ENCODE data around the gene YY1. TPM values are rescaled to one million over a fixed set of nuclear protein-coding genes. Genes with fewer than 3 reads are reported as not detected.

Gene YY1
- total RNA-seq, 4 donors from 2014 or later, result 50.8 to 61.3 (median 58.6) TPM

- no peaks in the 10 kb centered on the region for H3K36me3 ChIP-seq
- no peak for TF ChIP-seq EP300 (IDR thresholded peaks at IDR 0.05; ENCODE audit: low read depth)
- TF ChIP-seq, protein P1, sequence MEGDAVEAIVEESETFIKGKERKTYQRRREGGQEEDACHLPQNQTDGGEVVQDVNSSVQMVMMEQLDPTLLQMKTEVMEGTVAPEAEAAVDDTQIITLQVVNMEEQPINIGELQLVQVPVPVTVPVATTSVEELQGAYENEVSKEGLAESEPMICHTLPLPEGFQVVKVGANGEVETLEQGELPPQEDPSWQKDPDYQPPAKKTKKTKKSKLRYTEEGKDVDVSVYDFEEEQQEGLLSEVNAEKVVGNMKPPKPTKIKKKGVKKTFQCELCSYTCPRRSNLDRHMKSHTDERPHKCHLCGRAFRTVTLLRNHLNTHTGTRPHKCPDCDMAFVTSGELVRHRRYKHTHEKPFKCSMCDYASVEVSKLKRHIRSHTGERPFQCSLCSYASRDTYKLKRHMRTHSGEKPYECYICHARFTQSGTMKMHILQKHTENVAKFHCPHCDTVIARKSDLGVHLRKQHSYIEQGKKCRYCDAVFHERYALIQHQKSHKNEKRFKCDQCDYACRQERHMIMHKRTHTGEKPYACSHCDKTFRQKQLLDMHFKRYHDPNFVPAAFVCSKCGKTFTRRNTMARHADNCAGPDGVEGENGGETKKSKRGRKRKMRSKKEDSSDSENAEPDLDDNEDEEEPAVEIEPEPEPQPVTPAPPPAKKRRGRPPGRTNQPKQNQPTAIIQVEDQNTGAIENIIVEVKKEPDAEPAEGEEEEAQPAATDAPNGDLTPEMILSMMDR (IDR thresholded peaks at IDR 0.05), result peak; percentile 35 to 49 (median 42)
- 33 to 58% methylated on average over 2 to 8 of the region's 8 CpGs for WGBS, 2 donors (ENCODE audit: low coverage in 1 of 2)
- peaks cover 10 to 46% (median 26%) of the 10 kb centered on the region in 4 donors for H3K4me1 ChIP-seq
- H3K9me3 ChIP-seq, result no peaks in the 10 kb centered on the region
- H3K4me3 ChIP-seq, result no peak overlapping the region
- intact Hi-C loops (cut with DNase I; ENCODE audit: low total_unique reads) (no loop called here), in situ Hi-C loops (cut with MboI; ENCODE audit: low pct_ligation_motif_present in 1 of 4, low pct_unique_long_range_greater_than_20kb in 1 of 4, low sequenced_read_pairs in 3 of 4) (no loop called here)
- no peaks in the 10 kb centered on the region for H3K27me3 ChIP-seq
- DNase-seq, result no peak
- no peak overlapping the region for H3K27ac ChIP-seq
These were observed 64.2 kb downstream of the YY1 start for GRCh38 chr14:100303179-100303578.

DNA sequence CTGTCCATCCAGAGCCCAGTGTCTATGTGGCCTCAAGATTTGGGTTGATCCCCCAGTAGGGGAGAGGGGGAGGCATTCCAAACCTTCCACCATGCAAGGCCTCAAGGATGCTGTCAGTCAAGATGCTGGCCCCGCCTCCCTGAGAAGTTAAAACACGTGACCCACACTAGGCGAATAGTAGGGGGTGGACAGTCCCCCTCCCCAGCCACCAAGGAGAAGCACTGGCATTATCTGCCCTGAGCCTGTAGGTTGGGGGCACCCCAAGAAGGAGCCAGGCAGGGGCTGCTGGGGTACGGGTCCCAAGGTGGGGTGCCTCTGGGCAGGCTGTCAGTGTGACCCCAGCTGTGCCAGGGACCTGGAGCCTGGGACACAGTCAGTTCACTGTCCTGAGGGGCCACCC lies 65.0 kb downstream of the YY1 start:
- no peaks in the 10 kb centered on the region for H3K9me3 ChIP-seq
- no peaks in the 10 kb centered on the region for H3K27me3 ChIP-seq
- in situ Hi-C loops (cut with MboI; ENCODE audit: low pct_ligation_motif_present in 1 of 4, low pct_unique_long_range_greater_than_20kb in 1 of 4, low sequenced_read_pairs in 3 of 4) (no loop called here), intact Hi-C loops (cut with DNase I; ENCODE audit: low total_unique reads) (loop anchor here (2.0 kb wide), 1 partner anchor 37 kb away; no protein-coding TSS in a partner anchor)
- 62% methylated on average over 4 of the region's 4 CpGs; no CpG with 5 or more reads in 1 of the 2 donors for WGBS, 2 donors (ENCODE audit: low coverage in 1 of 2)
- no peaks in the 10 kb centered on the region for H3K36me3 ChIP-seq
- H3K4me1 ChIP-seq, result peaks cover 10 to 44% (median 25%) of the 10 kb centered on the region in 4 donors
- no peak overlapping the region for H3K4me3 ChIP-seq
- DNase-seq, result no peak
- TF ChIP-seq, protein P1 (IDR thresholded peaks at IDR 0.05), result no peak
- TF ChIP-seq EP300 (IDR thresholded peaks at IDR 0.05; ENCODE audit: low read depth) (no peak), POLR2A (IDR thresholded peaks at IDR 0.05) (no peak), POLR2AphosphoS5 (IDR thresholded peaks at IDR 0.05) (no peak)
- H3K27ac ChIP-seq, result no peak overlapping the region

- peak overlapping the region; percentile 69 to 97 (median 82) for H3K4me3 ChIP-seq
- no peaks in the 10 kb centered on the region for H3K9me3 ChIP-seq
- in situ Hi-C loops (cut with MboI; ENCODE audit: low pct_ligation_motif_present in 1 of 4, low pct_unique_long_range_greater_than_20kb in 1 of 4, low sequenced_read_pairs in 3 of 4), result no loop called here
- intact Hi-C loops (cut with DNase I; ENCODE audit: low total_unique reads), result loop anchor here (2.0 to 5.0 kb wide), 2 partner anchors 36 to 72 kb away; partner anchors contain the start of gene WDR25
- peaks cover 10 to 44% (median 25%) of the 10 kb centered on the region in 4 donors for H3K4me1 ChIP-seq
- peak; percentile 64 for DNase-seq
- TF ChIP-seq EP300 (IDR thresholded peaks at IDR 0.05; ENCODE audit: low read depth) (no peak), POLR2AphosphoS5 (IDR thresholded peaks at IDR 0.05) (no peak), POLR2A (IDR thresholded peaks at IDR 0.05) (peak; percentile 20)
- TF ChIP-seq, protein P1 (IDR thresholded peaks at IDR 0.05), result no peak
- WGBS, 2 donors (ENCODE audit: low coverage in 1 of 2), result 9% methylated on average over 23 of the region's 23 CpGs; no CpG with 5 or more reads in 1 of the 2 donors
- no peaks in the 10 kb centered on the region for H3K27me3 ChIP-seq
- peak overlapping the region; percentile 88 to 93 (median 90) for H3K27ac ChIP-seq
- H3K36me3 ChIP-seq, result no peaks in the 10 kb centered on the region
These were observed 65.9 kb downstream of the YY1 start for GRCh38 chr14:100304825-100305323.

GRCh38 chr14:100305324-100306100 lies 66.6 kb downstream of the YY1 start:
- peak; percentile 48 for DNase-seq
- WGBS, 2 donors (ENCODE audit: low coverage in 1 of 2), result 1% methylated on average over 43 of the region's 65 CpGs; no CpG with 5 or more reads in 1 of the 2 donors
- no peaks in the 10 kb centered on the region for H3K9me3 ChIP-seq
- H3K4me3 ChIP-seq, result peak overlapping the region; percentile 69 to 97 (median 82)
- intact Hi-C loops (cut with DNase I; ENCODE audit: low total_unique reads), result loop anchor here (2.0 to 5.0 kb wide), 2 partner anchors 35 to 72 kb away; partner anchors contain the start of gene WDR25
- in situ Hi-C loops (cut with MboI; ENCODE audit: low pct_ligation_motif_present in 1 of 4, low pct_unique_long_range_greater_than_20kb in 1 of 4, low sequenced_read_pairs in 3 of 4), result no loop called here
- no peaks in the 10 kb centered on the region for H3K36me3 ChIP-seq
- peaks cover 10 to 44% (median 25%) of the 10 kb centered on the region in 4 donors for H3K4me1 ChIP-seq
- peak overlapping the region; percentile 88 to 93 (median 90) for H3K27ac ChIP-seq
- TF ChIP-seq POLR2AphosphoS5 (IDR thresholded peaks at IDR 0.05) (peak in 1 of 3 donors; percentile 25), EP300 (IDR thresholded peaks at IDR 0.05; ENCODE audit: low read depth) (no peak)
- H3K27me3 ChIP-seq, result no peaks in the 10 kb centered on the region
